Measurements from ENCODE around the gene TEAD4. TPM values are rescaled to one million over a fixed set of nuclear protein-coding genes. Genes with fewer than 3 reads are reported as not detected.
"Not testable (repeated sequence)": the region's sequence is repeated elsewhere in the genome, so short reads cannot be mapped to it uniquely, and the experiment has no call there.

TEAD4 gene
- total RNA-seq, 4 donors from 2014 or later: 14.8 to 34.3 (median 23.4) TPM

GRCh38 chr12:3065300-3065699 lies 106.1 kb downstream of the TEAD4 start:
- WGBS, 2 donors: 70 to 81% methylated on average over 2 of the region's 2 CpGs
- no peak for DNase-seq (ENCODE audit: low spot score in 2 of 2)
- no peak overlapping the region for H3K4me3 ChIP-seq (ENCODE audit: low read depth, poor library complexity, severe bottlenecking)
- intact Hi-C loops (cut with DNase I; ENCODE audit: low total_unique reads): no loop called here
- TF ChIP-seq POLR2A (IDR thresholded peaks at IDR 0.05) (no peak), CTCF (IDR thresholded peaks at IDR 0.05) (no peak)

- intact Hi-C loops (cut with DNase I; ENCODE audit: low total_unique reads); DNase-seq (ENCODE audit: low spot score in 2 of 2); H3K4me3 ChIP-seq (ENCODE audit: low read depth, poor library complexity, severe bottlenecking): not testable (repeated sequence)
- 74 to 75% methylated on average over 3 of the region's 3 CpGs for WGBS, 2 donors
Observed at GRCh38 chr12:3065846-3066245, 106.6 kb downstream of the TEAD4 start.

GRCh38 chr12:3069714-3070113 lies 110.5 kb downstream of the TEAD4 start:
- no peak for TF ChIP-seq POLR2A (IDR thresholded peaks at IDR 0.05)
- no peak for TF ChIP-seq CTCF (IDR thresholded peaks at IDR 0.05)
- no peak for DNase-seq (ENCODE audit: low spot score in 2 of 2)
- H3K4me3 ChIP-seq (ENCODE audit: low read depth, poor library complexity, severe bottlenecking): no peak overlapping the region
- 89 to 94% methylated on average over 4 of the region's 4 CpGs for WGBS, 2 donors
- intact Hi-C loops (cut with DNase I; ENCODE audit: low total_unique reads): loop anchor here (5.0 kb wide), 1 partner anchor 133 kb away; no protein-coding TSS in a partner anchor

- DNase-seq (ENCODE audit: low spot score in 2 of 2): no peak
- WGBS, 2 donors: 96 to 99% methylated on average over 8 of the region's 8 CpGs
- intact Hi-C loops (cut with DNase I; ENCODE audit: low total_unique reads): loop anchor here (5.0 kb wide), 1 partner anchor 131 kb away; no protein-coding TSS in a partner anchor
- no peak overlapping the region for H3K4me3 ChIP-seq (ENCODE audit: low read depth, poor library complexity, severe bottlenecking)
- TF ChIP-seq POLR2A (IDR thresholded peaks at IDR 0.05) (no peak), CTCF (IDR thresholded peaks at IDR 0.05) (no peak)
Observed at GRCh38 chr12:3071107-3071506, 111.9 kb downstream of the TEAD4 start.

GRCh38 chr12:3071710-3072109 lies 112.5 kb downstream of the TEAD4 start:
- DNase-seq (ENCODE audit: low spot score in 2 of 2): no peak
- intact Hi-C loops (cut with DNase I; ENCODE audit: low total_unique reads): loop anchor here (5.0 kb wide), 1 partner anchor 131 kb away; no protein-coding TSS in a partner anchor
- no peak overlapping the region for H3K4me3 ChIP-seq (ENCODE audit: low read depth, poor library complexity, severe bottlenecking)
- no peak for TF ChIP-seq POLR2A (IDR thresholded peaks at IDR 0.05)
- TF ChIP-seq CTCF (IDR thresholded peaks at IDR 0.05): no peak
- WGBS, 2 donors: 94 to 95% methylated on average over 25 of the region's 25 CpGs

- 19% methylated on average over 13 of the region's 13 CpGs for WGBS, 2 donors
- TF ChIP-seq POLR2A (IDR thresholded peaks at IDR 0.05) (no peak), CTCF (IDR thresholded peaks at IDR 0.05) (peak in 1 of 3 donors; percentile 82)
- intact Hi-C loops (cut with DNase I; ENCODE audit: low total_unique reads): loop anchor here (5.0 kb wide), 1 partner anchor 129 kb away; no protein-coding TSS in a partner anchor
- H3K4me3 ChIP-seq (ENCODE audit: low read depth, poor library complexity, severe bottlenecking): no peak overlapping the region
- peak; percentile 83 to 98 for DNase-seq (ENCODE audit: low spot score in 2 of 2)
Observed at GRCh38 chr12:3073438-3074250, 114.4 kb downstream of the TEAD4 start.
